Breast epithelium (tissue), 4 donors: ENCODE measurements around the gene PYGL. TPM values are rescaled to one million over a fixed set of nuclear protein-coding genes. Genes with fewer than 3 reads are reported as not detected.
"Not testable (repeated sequence)": the region's sequence is repeated elsewhere in the genome, so short reads cannot be mapped to it uniquely, and the experiment has no call there.

Experiments used
- DNase-seq, 2 donors: peaks; one replicate each; pipeline ENCODE4 v3.0.0-alpha.2; 2019; ENCODE audit warnings: low spot score in 2 of 2
- H3K27ac ChIP-seq, 2 donors: fragments of 200-600 bp; sonication (generic) in 1 of 2; one replicate each; pipeline ENCODE4 v1.5.1; 2016 to 2019; ENCODE audit warnings: mild to moderate bottlenecking in 1 of 2
- H3K27me3 ChIP-seq, 2 donors: fragments of 200-600 bp; sonication (generic) in 1 of 2; one replicate each; pipeline versions ENCODE4 v1.5.1 to v1.6.0; 2017 to 2019; ENCODE audit warnings: control low read depth in 1 of 2, mild to moderate bottlenecking in 1 of 2
- H3K36me3 ChIP-seq: fragments of 200-600 bp; one replicate; pipeline ENCODE4 v1.5.1; 2019
- H3K4me1 ChIP-seq, 2 donors: fragments of 200-600 bp; sonication (generic); one replicate each; pipeline ENCODE4 v1.5.1; 2016 to 2019; ENCODE audit warnings: control low read depth in 1 of 2
- H3K4me3 ChIP-seq, 3 donors: fragments of 200-600 bp; sonication (generic); 1 replicate in 2 of 3; 2 replicates in 1 of 3; pipeline ENCODE4 v1.5.1; 2016 to 2019; ENCODE audit warnings: mild to moderate bottlenecking in 3 of 3, moderate library complexity in 2 of 3
- H3K9me3 ChIP-seq, 2 donors: fragments of 200-600 bp; sonication (generic) in 1 of 2; one replicate each; pipeline ENCODE4 v1.5.1; 2016 to 2019; ENCODE audit warnings: control low read depth in 1 of 2
- POLR2A ChIP-seq: fragments of 450-650 bp; IDR thresholded peaks from one replicate; pipeline ENCODE4 v1.6.1; 2016; ENCODE audit warnings: antibody characterized with exemption, mild to moderate bottlenecking, moderate library complexity
- POLR2AphosphoS5 ChIP-seq, 3 donors: sonication (generic); formaldehyde crosslinking; IDR thresholded peaks; one replicate each; pipeline ENCODE4 v1.6.1; 2017; ENCODE audit warnings: antibody characterized with exemption in 3 of 3
- intact Hi-C: fragments of 100-400 bp; cut with DNase I; formaldehyde crosslinking; loops from one replicate; pipeline ENCODE4 v1.15.1; 2023; ENCODE audit warnings: low total_unique reads
- total RNA-seq, 3 donors: library from RNA; depleted of rRNA; stranded (reverse); fragments of >200 nt; gene quantifications; one replicate each; pipeline ENCODE4 v1.1.0, GENCODE V29; 2016
- TF ChIP-seq, protein P1 (sequence below), 3 donors: fragments of 450-650 bp; IDR thresholded peaks; one replicate each; pipeline ENCODE4 v1.5.1; 2016 to 2017; ENCODE audit warnings: antibody characterized with exemption in 3 of 3, mild to moderate bottlenecking in 3 of 3, moderate library complexity in 3 of 3

Gene PYGL
- total RNA-seq, 3 donors from 2014 or later: 53.6 to 126 (median 57.4) TPM

DNA sequence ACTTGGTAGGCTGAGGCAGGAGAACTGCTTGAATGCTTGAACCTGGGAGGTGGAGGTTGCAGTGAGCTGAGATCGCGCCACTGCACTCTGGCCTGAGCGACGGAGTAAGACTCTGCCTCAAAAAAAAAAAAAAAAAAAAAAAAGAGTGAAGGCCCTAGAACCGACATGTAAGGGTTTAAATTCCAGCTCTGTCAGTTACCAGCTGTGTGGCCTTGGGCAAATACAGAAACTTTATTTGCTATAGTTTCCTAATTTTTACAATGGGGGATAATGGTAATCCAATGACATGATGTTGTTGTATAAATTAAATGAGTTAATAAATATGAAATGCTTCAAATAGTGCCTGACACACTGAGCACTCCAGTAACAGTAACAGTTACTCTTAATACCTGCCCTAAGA lies 19.6 kb upstream of the PYGL start:
- Histone ChIP-seq H3K27ac (no peak overlapping the region), H3K4me1 (no peaks in the 10 kb centered on the region), H3K27me3 (no peaks in the 10 kb centered on the region), H3K4me3 (no peak overlapping the region), H3K9me3 (no peaks in the 10 kb centered on the region), H3K36me3 (no peaks in the 10 kb centered on the region)
- intact Hi-C loops: no loop called here
- no peak for TF ChIP-seq POLR2A
- TF ChIP-seq, protein P1, sequence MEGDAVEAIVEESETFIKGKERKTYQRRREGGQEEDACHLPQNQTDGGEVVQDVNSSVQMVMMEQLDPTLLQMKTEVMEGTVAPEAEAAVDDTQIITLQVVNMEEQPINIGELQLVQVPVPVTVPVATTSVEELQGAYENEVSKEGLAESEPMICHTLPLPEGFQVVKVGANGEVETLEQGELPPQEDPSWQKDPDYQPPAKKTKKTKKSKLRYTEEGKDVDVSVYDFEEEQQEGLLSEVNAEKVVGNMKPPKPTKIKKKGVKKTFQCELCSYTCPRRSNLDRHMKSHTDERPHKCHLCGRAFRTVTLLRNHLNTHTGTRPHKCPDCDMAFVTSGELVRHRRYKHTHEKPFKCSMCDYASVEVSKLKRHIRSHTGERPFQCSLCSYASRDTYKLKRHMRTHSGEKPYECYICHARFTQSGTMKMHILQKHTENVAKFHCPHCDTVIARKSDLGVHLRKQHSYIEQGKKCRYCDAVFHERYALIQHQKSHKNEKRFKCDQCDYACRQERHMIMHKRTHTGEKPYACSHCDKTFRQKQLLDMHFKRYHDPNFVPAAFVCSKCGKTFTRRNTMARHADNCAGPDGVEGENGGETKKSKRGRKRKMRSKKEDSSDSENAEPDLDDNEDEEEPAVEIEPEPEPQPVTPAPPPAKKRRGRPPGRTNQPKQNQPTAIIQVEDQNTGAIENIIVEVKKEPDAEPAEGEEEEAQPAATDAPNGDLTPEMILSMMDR (IDR thresholded peaks at IDR 0.05): no peak
- no peak for TF ChIP-seq POLR2AphosphoS5 (IDR thresholded peaks at IDR 0.05)
- no peak for DNase-seq

DNA sequence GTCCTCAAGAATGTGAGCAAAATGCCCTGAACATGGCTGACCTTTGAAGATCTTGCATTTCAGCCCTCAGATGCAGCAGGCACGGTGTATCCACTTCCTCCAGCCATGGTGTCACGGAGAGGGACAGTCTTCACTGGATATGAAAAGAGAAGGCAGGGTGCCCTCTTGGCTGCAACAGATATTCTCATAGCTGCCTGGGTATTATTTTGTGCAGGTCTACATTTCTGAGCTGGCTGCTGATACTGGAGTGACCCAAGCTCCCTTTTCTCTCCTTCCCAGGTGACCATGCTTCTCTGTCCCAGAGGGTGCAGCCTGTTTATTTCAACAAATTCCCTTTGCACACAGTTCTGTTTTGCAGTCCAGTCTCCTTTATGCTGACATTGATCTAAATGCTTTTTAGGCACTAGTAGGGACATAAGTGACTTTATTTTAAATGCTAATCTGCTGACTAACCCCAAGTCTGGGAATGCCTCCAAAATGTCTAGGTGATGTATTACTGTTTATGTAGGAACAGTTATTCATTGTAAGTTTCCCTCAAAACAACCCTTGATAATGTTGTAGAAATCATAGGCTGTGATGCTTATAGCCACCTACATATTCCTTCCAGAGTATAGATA lies 17.4 kb upstream of the PYGL start:
- Histone ChIP-seq H3K27ac (no peak overlapping the region), H3K4me3 (no peak overlapping the region), H3K4me1 (no peaks in the 10 kb centered on the region), H3K9me3 (no peaks in the 10 kb centered on the region), H3K36me3 (no peaks in the 10 kb centered on the region), H3K27me3 (no peaks in the 10 kb centered on the region)
- no peak for DNase-seq
- intact Hi-C loops: no loop called here
- no peak for TF ChIP-seq POLR2A
- no peak for TF ChIP-seq POLR2AphosphoS5 (IDR thresholded peaks at IDR 0.05)

DNA sequence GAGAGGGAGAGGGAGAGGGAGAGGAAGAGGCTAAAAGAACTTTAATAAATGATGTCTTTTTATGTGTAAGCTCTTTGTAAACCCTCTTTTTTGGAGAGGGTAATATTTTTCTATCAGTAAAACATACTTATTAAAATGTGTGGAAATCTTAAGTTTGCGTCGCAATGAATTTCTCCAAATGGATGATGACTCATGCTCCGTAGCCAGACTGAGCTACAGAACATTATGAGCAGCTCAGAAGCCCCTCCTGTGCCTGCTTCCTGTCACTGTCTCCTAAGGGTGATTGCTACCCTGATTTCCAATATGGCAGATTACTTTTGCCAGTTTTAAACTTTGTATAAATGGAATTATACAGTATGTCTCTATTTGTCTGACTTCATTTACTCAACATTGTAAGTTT lies 13.0 kb upstream of the PYGL start:
- Histone ChIP-seq H3K4me1 (no peaks in the 10 kb centered on the region), H3K27me3 (no peaks in the 10 kb centered on the region), H3K36me3 (no peaks in the 10 kb centered on the region), H3K9me3 (no peaks in the 10 kb centered on the region), H3K4me3 (no peak overlapping the region), H3K27ac (no peak overlapping the region)
- no peak for DNase-seq
- intact Hi-C loops: no loop called here
- TF ChIP-seq, protein P1 (IDR thresholded peaks at IDR 0.05): no peak
- TF ChIP-seq POLR2A (no peak), POLR2AphosphoS5 (IDR thresholded peaks at IDR 0.05) (no peak)

DNA sequence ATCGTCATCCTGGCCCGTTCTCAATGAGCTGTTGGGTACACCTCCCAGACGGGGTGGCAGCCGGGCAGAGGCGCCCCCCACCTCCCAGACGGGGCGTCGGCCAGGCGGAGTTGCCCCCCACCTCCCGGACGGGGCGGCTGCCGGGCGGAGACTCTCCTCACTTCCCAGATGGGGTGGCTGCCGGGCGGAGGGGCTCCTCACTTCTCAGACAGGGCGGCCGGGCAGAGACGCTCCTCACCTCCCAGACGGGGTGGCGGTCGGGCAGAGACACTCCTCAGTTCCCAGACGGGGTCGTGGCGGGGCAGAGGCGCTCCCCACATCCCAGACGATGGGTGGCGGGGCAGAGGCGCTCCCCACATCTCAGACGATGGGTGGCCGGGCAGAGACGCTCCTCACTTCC lies 12.1 kb upstream of the PYGL start:
- H3K36me3 ChIP-seq, H3K4me3 ChIP-seq, H3K27ac ChIP-seq, DNase-seq, H3K27me3 ChIP-seq, H3K4me1 ChIP-seq, H3K9me3 ChIP-seq, intact Hi-C loops: not testable (repeated sequence)

DNA sequence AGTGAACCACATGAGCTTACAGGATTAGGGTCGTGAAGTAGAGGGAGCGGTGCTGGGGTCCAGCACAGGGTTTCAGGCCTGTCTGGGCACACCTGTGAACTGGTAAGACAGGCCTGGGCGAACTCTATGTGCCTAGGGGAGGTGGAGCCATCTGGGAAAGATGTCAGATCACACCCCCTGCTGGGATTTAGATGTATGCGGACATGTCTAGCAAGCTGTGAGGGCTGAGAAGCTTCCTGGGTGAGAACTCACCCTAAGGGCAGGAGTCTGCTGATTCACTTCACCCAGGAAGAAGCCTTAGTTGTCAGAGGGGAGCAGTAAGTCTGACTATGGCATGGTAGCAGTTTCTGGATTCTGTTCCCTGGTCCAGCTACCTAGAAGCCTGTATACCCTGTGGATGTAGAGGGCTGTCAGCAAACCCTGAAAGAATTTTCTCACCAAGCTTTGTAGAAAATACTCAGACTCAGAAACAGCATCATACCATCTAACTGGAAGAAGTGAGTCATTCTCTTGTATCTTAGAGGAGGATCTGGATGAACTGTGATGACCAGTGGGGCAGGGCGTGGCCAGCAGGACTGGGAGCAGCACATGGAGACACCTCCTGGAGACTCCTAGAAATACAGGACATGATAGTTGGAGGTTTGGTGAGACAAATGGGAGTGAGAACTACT lies 11.2 kb upstream of the PYGL start:
- Histone ChIP-seq H3K4me3 (peak overlapping the region in 1 of 3 donors; percentile 27), H3K4me1 (no peaks in the 10 kb centered on the region), H3K9me3 (no peaks in the 10 kb centered on the region), H3K27ac (peak overlapping the region; percentile 79 to 89), H3K27me3 (no peaks in the 10 kb centered on the region), H3K36me3 (no peaks in the 10 kb centered on the region)
- TF ChIP-seq POLR2AphosphoS5 (IDR thresholded peaks at IDR 0.05): no peak
- TF ChIP-seq, protein P1 (IDR thresholded peaks at IDR 0.05): peak in 2 of 3 donors; percentile 22 to 37
- no peak for TF ChIP-seq POLR2A
- intact Hi-C loops: no loop called here
- DNase-seq: peak; percentile 52 to 68

DNA sequence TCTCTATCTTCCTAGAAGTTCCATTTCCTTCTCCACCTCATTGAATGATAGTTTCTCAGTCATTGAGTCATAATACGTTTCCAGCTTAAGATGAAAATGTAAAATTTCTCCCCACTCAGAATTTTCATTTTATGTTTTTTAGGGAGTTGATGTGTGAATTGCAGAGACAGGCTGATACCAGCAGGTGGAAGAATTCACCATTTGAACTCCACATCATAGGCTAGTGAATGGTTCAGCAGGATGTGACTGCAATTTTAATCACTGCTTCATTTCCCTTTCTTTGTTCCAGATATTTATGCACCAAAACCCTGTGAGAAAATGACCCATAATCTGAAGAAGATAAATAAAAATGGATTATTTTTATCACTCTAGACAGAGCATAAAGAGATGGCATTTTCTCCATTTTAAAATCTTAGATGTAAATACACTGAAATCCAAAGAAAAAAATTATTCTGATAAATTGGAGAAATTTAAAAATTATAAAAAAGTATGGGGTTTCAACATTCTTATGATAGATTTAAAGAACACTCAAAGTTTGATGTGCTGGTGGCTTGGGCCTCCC lies 10.6 kb upstream of the PYGL start:
- H3K27me3 ChIP-seq: no peaks in the 10 kb centered on the region
- intact Hi-C loops: no loop called here
- H3K4me3 ChIP-seq: no peak overlapping the region
- H3K4me1 ChIP-seq: no peaks in the 10 kb centered on the region
- no peak for DNase-seq
- no peaks in the 10 kb centered on the region for H3K9me3 ChIP-seq
- peak overlapping the region; percentile 79 to 89 for H3K27ac ChIP-seq
- H3K36me3 ChIP-seq: no peaks in the 10 kb centered on the region
- TF ChIP-seq, protein P1 (IDR thresholded peaks at IDR 0.05): peak; percentile 53 to 66 (median 63)
- TF ChIP-seq POLR2AphosphoS5 (IDR thresholded peaks at IDR 0.05): no peak
